GM18868 (cell line): ENCODE measurements around the gene TIMM23.
A peak's percentile ranks its signal among the peaks of the same experiment; 100 is the strongest.
"Not testable (repeated sequence)": the region's sequence is repeated elsewhere in the genome, so short reads cannot be mapped to it uniquely, and the experiment has no call there.

Experiments used
- ATAC-seq: cut with Tn5 transposase; IDR thresholded peaks from one replicate; pipeline ENCODE4 v1.9.1; 2021; ENCODE audit warnings: mild to moderate bottlenecking, moderate library complexity; ENCODE audit not compliant: unreplicated experiment

TIMM23 gene

GRCh38 chr10:45985590-45985989 lies 13.3 kb downstream of the TIMM23 start:
- not testable (repeated sequence) for ATAC-seq

GRCh38 chr10:45997557-45997956 lies 25.3 kb downstream of the TIMM23 start:
- ATAC-seq = no peak

- ATAC-seq = no peak
Measured at GRCh38 chr10:45997994-45998763, 25.9 kb downstream of the TIMM23 start.

- not testable (repeated sequence) for ATAC-seq
Measured at GRCh38 chr10:45999955-46000354, 27.7 kb downstream of the TIMM23 start.

- no peak for ATAC-seq
Measured at GRCh38 chr10:46000538-46000937, 28.2 kb downstream of the TIMM23 start.

- ATAC-seq = no peak
Measured at GRCh38 chr10:46001187-46001756, 29.0 kb downstream of the TIMM23 start.

- not testable (repeated sequence) for ATAC-seq
Measured at GRCh38 chr10:46002189-46002687, 29.9 kb downstream of the TIMM23 start.

GRCh38 chr10:46002916-46003693 lies 30.8 kb downstream of the TIMM23 start:
- ATAC-seq = no peak

GRCh38 chr10:46004963-46005362 lies 32.7 kb downstream of the TIMM23 start:
- ATAC-seq = no peak

GRCh38 chr10:46005383-46005782 lies 33.1 kb downstream of the TIMM23 start:
- no peak for ATAC-seq

- ATAC-seq = no peak
Measured at GRCh38 chr10:46006219-46006618, 33.9 kb downstream of the TIMM23 start.

GRCh38 chr10:46012746-46013145 lies 40.5 kb downstream of the TIMM23 start:
- no peak for ATAC-seq

- ATAC-seq = no peak
Measured at GRCh38 chr10:46014206-46014605, 41.9 kb downstream of the TIMM23 start.

- no peak for ATAC-seq
Measured at GRCh38 chr10:46014683-46015405, 42.6 kb downstream of the TIMM23 start.

- ATAC-seq = no peak
Measured at GRCh38 chr10:46016190-46016589, 43.9 kb downstream of the TIMM23 start.

- ATAC-seq = no peak
Measured at GRCh38 chr10:46016811-46017210, 44.5 kb downstream of the TIMM23 start.

GRCh38 chr10:46017733-46018132 lies 45.4 kb downstream of the TIMM23 start:
- no peak for ATAC-seq

- no peak for ATAC-seq
Measured at GRCh38 chr10:46018453-46019176, 46.3 kb downstream of the TIMM23 start.

GRCh38 chr10:46019177-46019528 lies 46.9 kb downstream of the TIMM23 start:
- no peak for ATAC-seq

GRCh38 chr10:46019569-46020343 lies 47.5 kb downstream of the TIMM23 start:
- peak; percentile 18 for ATAC-seq
